Heart left ventricle (tissue), 16 donors: Measurements from ENCODE around the gene WDR75. TPM values are rescaled to one million over a fixed set of nuclear protein-coding genes. Genes with fewer than 3 reads are reported as not detected.
A peak's percentile ranks its signal among the peaks of the same experiment; 100 is the strongest.

Experiments
- ATAC-seq, 4 donors: fragments of 200-7000 bp; cut with Tn5 transposase; one replicate each; pipeline ENCODE4 v1.9.1; 2020 to 2022; ENCODE audit warnings: moderate library complexity in 4 of 4, mild to moderate bottlenecking in 3 of 4, moderate number of reproducible peaks in 1 of 4
- DNase-seq, 5 donors: peaks; one replicate each; pipeline ENCODE4 v3.0.0-alpha.2; 2020
- H3K27ac ChIP-seq, 12 donors: fragments of 200-600 bp; sonication (generic) in 4 of 12; one replicate each; pipeline versions ENCODE4 v1.5.0 to v1.8.0; 2016 to 2022; ENCODE audit warnings: mild to moderate bottlenecking in 2 of 12
- H3K27me3 ChIP-seq, 9 donors: fragments of 200-600 bp; sonication (generic) in 2 of 9; one replicate each; pipeline versions ENCODE4 v1.5.1 to v1.8.0; 2016 to 2022; ENCODE audit warnings: mild to moderate bottlenecking in 3 of 9
- H3K36me3 ChIP-seq, 9 donors: fragments of 200-600 bp; sonication (generic) in 2 of 9; one replicate each; pipeline versions ENCODE4 v1.5.0 to v1.8.0; 2018 to 2022; ENCODE audit warnings: mild to moderate bottlenecking in 2 of 9
- H3K4me1 ChIP-seq, 12 donors: fragments of 200-600 bp; sonication (generic) in 4 of 12; one replicate each; pipeline versions ENCODE4 v1.5.0 to v1.8.0; 2016 to 2022; ENCODE audit warnings: mild to moderate bottlenecking in 3 of 12
- H3K4me3 ChIP-seq, 12 donors: fragments of 200-600 bp; sonication (generic) in 4 of 12; one replicate each; pipeline versions ENCODE4 v1.5.0 to v1.8.0; 2017 to 2022; ENCODE audit warnings: mild to moderate bottlenecking in 9 of 12, moderate library complexity in 4 of 12
- H3K9me3 ChIP-seq, 12 donors: fragments of 200-600 bp; sonication (generic) in 4 of 12; one replicate each; pipeline versions ENCODE4 v1.5.0 to v1.8.0; 2016 to 2022; ENCODE audit warnings: mild to moderate bottlenecking in 1 of 12
- CTCF ChIP-seq, 12 donors: fragments of 200-600 bp; sonication (generic) in 4 of 12; IDR thresholded peaks; one replicate each; pipeline versions ENCODE4 v1.5.0 to v1.8.0; 2018 to 2022; ENCODE audit warnings: antibody characterized with exemption in 12 of 12, mild to moderate bottlenecking in 5 of 12
- POLR2A ChIP-seq, 2 donors: fragments of 450-650 bp; IDR thresholded peaks; one replicate each; pipeline ENCODE4 v1.6.1; 2017; ENCODE audit warnings: antibody characterized with exemption in 2 of 2, mild to moderate bottlenecking in 2 of 2, moderate library complexity in 2 of 2
- WGBS, 4 donors: extraction: QIAGEN DNeasy Blood & Tissue Kit in 2 of 4; methylation state at CpG; one replicate each; pipeline versions ENCODE4 v1.1.5 to v1.1.7; 2013 to 2018; 5-methylcytosine and 5-hydroxymethylcytosine counted together
- intact Hi-C, 10 donors: fragments of 100-400 bp; cut with DNase I; formaldehyde crosslinking; loops; one replicate each; pipeline versions ENCODE4 v1.11.1 to v1.14.2; 2022
- polyA plus RNA-seq, 2 donors: library from polyadenylated mRNA; stranded (reverse); fragments of 200-250 nt; gene quantifications; one replicate each; pipeline ENCODE4 v1.2.3, GENCODE V29; 2013
- total RNA-seq, 9 donors: library from RNA; depleted of rRNA in 2 of 9; stranded (reverse); fragments of >200 nt in 2 of 9; fragmentation: NEBNext Ultra II Directional in 3 of 9; extraction: Animal tissue kit (Norgen Biotek cat#: 25700) in 3 of 9; gene quantifications; one replicate each; pipeline versions ENCODE4 v1.1.0 to v1.2.4, GENCODE V29; 2016 to 2023
- donor health status: ischemic (EF 13 %, LVEDD 7.1; RV severe dilation, severe dysfunction).
- donor health status: healthy with polysubstance abuse.
- donor health status: DM: no; HTN: yes; CAD: no.
- donor health status: DM: no; HTN: no; CAD: no.
- donor health status: ischemic (EF 25% LVEDD 6.9; RV normal size, moderate dysfunction).
- donor health status: ischemic (EF 25% LVEDD 5.7; RV mildly dilated, moderate dysfunction).
- donor health status: healthy.
- donor health status: DM: yes; HTN: yes; CAD: no.
- donor health status: ischemic (EF 35%, LVEDD 5.7; RV mildly dilated, moderate dysfunction).
- donor health status: nonischemic (EF 11% LVEDD 7.7; RV severe dilation, severe dysfunction).
- donor health status: DM: yes; HTN: yes; CAD: no.
- donor health status: PGD.
- donor health status: ischemic (EF 29% LVEDD 5.4; RV normal size, mild dysfunction).
- donor health status: nonischemic (EF 23%, LVEDD 6.1; RV moderate dilation, normal function).

The WDR75 gene
- total and polyA plus RNA-seq, 11 donors, result 10.6 to 22.0 (median 14.9) TPM

GRCh38 chr2:189402932-189403331 is 38.3 kb upstream of the WDR75 start:
- H3K27ac ChIP-seq, result no peak overlapping the region
- H3K27me3 ChIP-seq, result no peaks in the 10 kb centered on the region
- H3K36me3 ChIP-seq, result no peaks in the 10 kb centered on the region
- 72 to 80% (median 75%) methylated on average over 5 of the region's 5 CpGs for WGBS, 4 donors
- DNase-seq (no peak), ATAC-seq (no peak)
- TF ChIP-seq CTCF (IDR thresholded peaks at IDR 0.05) (no peak), POLR2A (IDR thresholded peaks at IDR 0.05) (no peak)
- H3K4me3 ChIP-seq, result no peak overlapping the region
- intact Hi-C loops, result no loop called here
- H3K4me1 ChIP-seq, result peaks cover 0 to 9% (median 0%) of the 10 kb centered on the region in 12 donors
- H3K9me3 ChIP-seq, result peaks cover 0 to 14% (median 0%) of the 10 kb centered on the region in 12 donors

- H3K27ac ChIP-seq, result peak overlapping the region in 5 of 12 donors; percentile 32 to 64 (median 50)
- ATAC-seq (no peak), DNase-seq (no peak)
- peaks cover 0 to 15% (median 0%) of the 10 kb centered on the region in 12 donors for H3K4me1 ChIP-seq
- no peaks in the 10 kb centered on the region for H3K9me3 ChIP-seq
- H3K36me3 ChIP-seq, result no peaks in the 10 kb centered on the region
- no peak for TF ChIP-seq CTCF (IDR thresholded peaks at IDR 0.05)
- no peak for TF ChIP-seq POLR2A (IDR thresholded peaks at IDR 0.05)
- intact Hi-C loops, result loop anchor here in 1 of 10 donors (5.0 kb wide), 1 partner anchor 889 kb away; no protein-coding TSS in a partner anchor
- H3K27me3 ChIP-seq, result no peaks in the 10 kb centered on the region
- H3K4me3 ChIP-seq, result no peak overlapping the region
- 74 to 93% (median 88%) methylated on average over 1 of the region's 1 CpG for WGBS, 4 donors
Observed at GRCh38 chr2:189406586-189407233, 34.6 kb upstream of the WDR75 start.

GRCh38 chr2:189407281-189408209 is 33.7 kb upstream of the WDR75 start:
- DNase-seq (no peak), ATAC-seq (peak in 1 of 4 donors; percentile 57)
- H3K36me3 ChIP-seq, result no peaks in the 10 kb centered on the region
- H3K4me1 ChIP-seq, result peaks cover 0 to 20% (median 1%) of the 10 kb centered on the region in 12 donors
- intact Hi-C loops, result loop anchor here in 1 of 10 donors (5.0 kb wide), 1 partner anchor 890 kb away; no protein-coding TSS in a partner anchor
- H3K27me3 ChIP-seq, result no peaks in the 10 kb centered on the region
- H3K9me3 ChIP-seq, result no peaks in the 10 kb centered on the region
- TF ChIP-seq CTCF (IDR thresholded peaks at IDR 0.05) (no peak), POLR2A (IDR thresholded peaks at IDR 0.05) (no peak)
- WGBS, 4 donors, result 31 to 42% (median 34%) methylated on average over 4 of the region's 4 CpGs
- H3K27ac ChIP-seq, result peak overlapping the region in 11 of 12 donors; percentile 15 to 64 (median 43)
- H3K4me3 ChIP-seq, result peak overlapping the region in 5 of 12 donors; percentile 2 to 18 (median 7)

- intact Hi-C loops, result loop anchor here in 1 of 10 donors (5.0 kb wide), 1 partner anchor 891 kb away; no protein-coding TSS in a partner anchor
- Histone ChIP-seq H3K36me3 (no peaks in the 10 kb centered on the region), H3K27ac (peak overlapping the region in 11 of 12 donors; percentile 15 to 64 (median 43)), H3K4me1 (peaks cover 0 to 20% (median 1%) of the 10 kb centered on the region in 12 donors), H3K4me3 (no peak overlapping the region), H3K27me3 (no peaks in the 10 kb centered on the region), H3K9me3 (no peaks in the 10 kb centered on the region)
- DNase-seq (no peak), ATAC-seq (no peak)
- WGBS, 4 donors, result 93 to 100% (median 99%) methylated on average over 1 of the region's 1 CpG
- TF ChIP-seq POLR2A (IDR thresholded peaks at IDR 0.05) (no peak), CTCF (IDR thresholded peaks at IDR 0.05) (no peak)
Observed at GRCh38 chr2:189408294-189408693, 33.0 kb upstream of the WDR75 start.
